Upper lobe of left lung (tissue), 6 donors: Measurements from ENCODE around the gene CST9L. TPM values are rescaled to one million over a fixed set of nuclear protein-coding genes. Genes with fewer than 3 reads are reported as not detected.

Experiments
- ATAC-seq, 2 donors: fragments of 200-7000 bp; cut with Tn5 transposase; one replicate each; pipeline ENCODE4 v1.9.1; 2022; ENCODE audit warnings: mild to moderate bottlenecking in 2 of 2, moderate library complexity in 2 of 2; ENCODE audit not compliant: low FRiP score in 2 of 2
- DNase-seq, 2 donors: peaks; one replicate each; pipeline ENCODE4 v3.0.0-alpha.2; 2019 to 2020
- H3K27ac ChIP-seq, 4 donors: fragments of 200-600 bp; sonication (generic); one replicate each; pipeline ENCODE4 v1.5.1; 2016 to 2019
- H3K27me3 ChIP-seq, 4 donors: fragments of 200-600 bp; sonication (generic); one replicate each; pipeline ENCODE4 v1.5.1; 2017 to 2019
- H3K36me3 ChIP-seq, 4 donors: fragments of 200-600 bp; sonication (generic); one replicate each; pipeline ENCODE4 v1.5.1; 2016 to 2019
- H3K4me1 ChIP-seq, 4 donors: fragments of 200-600 bp; sonication (generic); one replicate each; pipeline ENCODE4 v1.5.1; 2018 to 2019
- H3K4me3 ChIP-seq, 4 donors: fragments of 200-600 bp; sonication (generic); one replicate each; pipeline ENCODE4 v1.5.1; 2017 to 2019; ENCODE audit warnings: mild to moderate bottlenecking in 2 of 4, moderate library complexity in 1 of 4
- H3K9me3 ChIP-seq, 4 donors: fragments of 200-600 bp; sonication (generic); one replicate each; pipeline ENCODE4 v1.5.1; 2018 to 2019
- EP300 ChIP-seq, 4 donors: sonication (generic); formaldehyde crosslinking; IDR thresholded peaks; one replicate each; pipeline ENCODE4 v1.5.1; 2017; ENCODE audit warnings: antibody characterized with exemption in 4 of 4, control low read depth in 2 of 4
- POLR2A ChIP-seq, 4 donors: fragments of 450-650 bp; IDR thresholded peaks; one replicate each; pipeline ENCODE4 v1.5.1; 2016 to 2017; ENCODE audit warnings: antibody characterized with exemption in 4 of 4, mild to moderate bottlenecking in 2 of 4
- POLR2AphosphoS5 ChIP-seq, 2 donors: sonication (generic); formaldehyde crosslinking; IDR thresholded peaks; one replicate each; pipeline ENCODE4 v1.5.1; 2017; ENCODE audit warnings: antibody characterized with exemption in 2 of 2
- WGBS, 2 donors: methylation state at CpG; one replicate each; pipeline ENCODE4 v1.1.5; 2017 to 2018; 5-methylcytosine and 5-hydroxymethylcytosine counted together
- total RNA-seq, 6 donors: library from RNA; depleted of rRNA in 4 of 6; stranded (reverse); fragments of >200 nt in 4 of 6; gene quantifications; one replicate each; pipeline versions ENCODE4 v1.1.0 to v1.2.1, GENCODE V29; 2016 to 2021
- TF ChIP-seq, protein P1 (sequence below), 6 experiments: fragments of 450-650 bp in 4 of 6; fragments of 200-600 bp in 2 of 6; sonication (generic) in 2 of 6; IDR thresholded peaks; one replicate each; pipeline ENCODE4 v1.5.1; 2016 to 2019; ENCODE audit warnings: antibody characterized with exemption in 6 of 6
- donor health status: DM: no; HTN: no; CAD: no; lungs with moderate emphysema.
- donor health status: DM: no; HTN: yes; CAD: no; lungs with severe emphysema.

CST9L gene
- total RNA-seq, 6 donors from 2014 or later: not detected

DNA sequence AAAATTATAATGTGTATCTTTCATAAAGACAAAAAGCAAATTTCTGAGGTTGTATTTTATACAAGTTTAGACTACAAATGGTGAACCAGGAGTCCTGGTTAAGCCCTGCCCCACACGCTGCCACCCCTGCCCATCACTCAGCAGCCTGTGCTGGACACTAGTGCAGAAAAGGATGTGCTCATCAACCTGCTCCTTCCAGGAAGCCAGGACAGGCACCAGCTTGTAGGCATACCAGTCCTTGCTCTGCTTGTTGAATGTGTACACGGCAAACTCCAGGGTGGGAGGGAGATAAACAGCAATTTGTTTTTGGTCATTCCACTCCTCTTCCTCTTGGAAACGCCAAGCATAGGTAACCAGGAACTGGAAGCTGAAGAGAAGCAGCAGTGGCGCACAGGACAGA, 18.1 kb downstream of the CST9L start:
- H3K27ac ChIP-seq: no peak overlapping the region
- H3K27me3 ChIP-seq: no peaks in the 10 kb centered on the region
- H3K4me1 ChIP-seq: no peaks in the 10 kb centered on the region
- H3K4me3 ChIP-seq: no peak overlapping the region
- WGBS, 2 donors: 60 to 67% methylated on average over 3 to 4 of the region's 4 CpGs
- H3K9me3 ChIP-seq: no peaks in the 10 kb centered on the region
- TF ChIP-seq POLR2A (IDR thresholded peaks at IDR 0.05): no peak
- TF ChIP-seq EP300 (IDR thresholded peaks at IDR 0.05): no peak
- TF ChIP-seq, protein P1, sequence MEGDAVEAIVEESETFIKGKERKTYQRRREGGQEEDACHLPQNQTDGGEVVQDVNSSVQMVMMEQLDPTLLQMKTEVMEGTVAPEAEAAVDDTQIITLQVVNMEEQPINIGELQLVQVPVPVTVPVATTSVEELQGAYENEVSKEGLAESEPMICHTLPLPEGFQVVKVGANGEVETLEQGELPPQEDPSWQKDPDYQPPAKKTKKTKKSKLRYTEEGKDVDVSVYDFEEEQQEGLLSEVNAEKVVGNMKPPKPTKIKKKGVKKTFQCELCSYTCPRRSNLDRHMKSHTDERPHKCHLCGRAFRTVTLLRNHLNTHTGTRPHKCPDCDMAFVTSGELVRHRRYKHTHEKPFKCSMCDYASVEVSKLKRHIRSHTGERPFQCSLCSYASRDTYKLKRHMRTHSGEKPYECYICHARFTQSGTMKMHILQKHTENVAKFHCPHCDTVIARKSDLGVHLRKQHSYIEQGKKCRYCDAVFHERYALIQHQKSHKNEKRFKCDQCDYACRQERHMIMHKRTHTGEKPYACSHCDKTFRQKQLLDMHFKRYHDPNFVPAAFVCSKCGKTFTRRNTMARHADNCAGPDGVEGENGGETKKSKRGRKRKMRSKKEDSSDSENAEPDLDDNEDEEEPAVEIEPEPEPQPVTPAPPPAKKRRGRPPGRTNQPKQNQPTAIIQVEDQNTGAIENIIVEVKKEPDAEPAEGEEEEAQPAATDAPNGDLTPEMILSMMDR (IDR thresholded peaks at IDR 0.05): no peak
- TF ChIP-seq POLR2AphosphoS5 (IDR thresholded peaks at IDR 0.05): no peak
- peak in 1 of 2 donors; percentile 3 for DNase-seq
- H3K36me3 ChIP-seq: no peaks in the 10 kb centered on the region
- no peak for ATAC-seq

DNA sequence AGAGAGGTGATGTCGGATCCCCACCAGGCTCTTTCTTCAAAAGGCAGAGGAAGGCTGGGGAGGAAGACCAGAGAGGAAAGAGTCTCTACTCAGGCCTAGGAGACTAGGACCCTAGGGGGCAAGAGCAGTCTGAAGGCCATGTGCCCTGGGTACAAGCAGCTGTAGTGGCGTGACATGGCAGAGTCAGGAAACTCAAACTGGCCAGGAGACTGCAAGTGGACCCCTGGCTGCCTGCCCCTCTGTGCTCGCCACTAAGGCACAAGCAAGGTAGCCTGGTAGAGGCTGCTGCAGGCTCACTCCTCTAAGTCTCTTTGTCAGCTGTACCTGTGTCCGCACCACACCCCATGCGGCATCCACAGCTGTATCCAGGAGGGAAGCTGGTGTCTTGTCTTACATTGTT, 19.9 kb downstream of the CST9L start:
- H3K27ac ChIP-seq: no peak overlapping the region
- 59 to 74% methylated on average over 5 of the region's 5 CpGs for WGBS, 2 donors
- ATAC-seq (no peak), DNase-seq (no peak)
- no peaks in the 10 kb centered on the region for H3K36me3 ChIP-seq
- no peaks in the 10 kb centered on the region for H3K4me1 ChIP-seq
- TF ChIP-seq POLR2A (IDR thresholded peaks at IDR 0.05): no peak
- TF ChIP-seq POLR2AphosphoS5 (IDR thresholded peaks at IDR 0.05): no peak
- TF ChIP-seq, protein P1 (IDR thresholded peaks at IDR 0.05): no peak
- TF ChIP-seq EP300 (IDR thresholded peaks at IDR 0.05): no peak
- no peak overlapping the region for H3K4me3 ChIP-seq
- no peaks in the 10 kb centered on the region for H3K27me3 ChIP-seq
- H3K9me3 ChIP-seq: no peaks in the 10 kb centered on the region

DNA sequence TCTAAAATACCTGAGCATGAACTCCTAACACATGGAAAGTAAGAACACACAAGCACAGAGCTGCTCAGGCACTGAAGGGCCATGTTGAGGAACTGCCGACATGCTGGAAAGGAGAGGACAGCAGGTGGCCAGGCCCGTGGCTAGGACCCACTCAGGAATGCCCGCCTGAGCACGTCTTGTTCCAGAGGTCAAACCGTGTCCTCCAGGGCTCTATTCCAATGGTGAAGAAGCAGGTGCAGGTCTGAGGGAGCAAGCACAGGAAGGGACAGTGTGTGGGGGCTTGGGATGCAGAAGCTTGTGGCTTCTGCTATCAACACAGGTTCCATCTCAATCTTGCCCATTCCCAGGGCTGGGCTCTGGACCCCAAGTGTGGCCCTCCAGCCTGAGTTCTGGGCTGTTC, 20.7 kb downstream of the CST9L start:
- H3K4me1 ChIP-seq: no peaks in the 10 kb centered on the region
- H3K4me3 ChIP-seq: no peak overlapping the region
- ATAC-seq: no peak
- 76 to 85% methylated on average over 5 of the region's 5 CpGs for WGBS, 2 donors
- H3K27ac ChIP-seq: no peak overlapping the region
- no peaks in the 10 kb centered on the region for H3K27me3 ChIP-seq
- peak in 1 of 2 donors; percentile 12 for DNase-seq
- TF ChIP-seq, protein P1 (IDR thresholded peaks at IDR 0.05): no peak
- no peak for TF ChIP-seq POLR2AphosphoS5 (IDR thresholded peaks at IDR 0.05)
- TF ChIP-seq EP300 (IDR thresholded peaks at IDR 0.05): no peak
- no peak for TF ChIP-seq POLR2A (IDR thresholded peaks at IDR 0.05)
- no peaks in the 10 kb centered on the region for H3K9me3 ChIP-seq
- no peaks in the 10 kb centered on the region for H3K36me3 ChIP-seq

DNA sequence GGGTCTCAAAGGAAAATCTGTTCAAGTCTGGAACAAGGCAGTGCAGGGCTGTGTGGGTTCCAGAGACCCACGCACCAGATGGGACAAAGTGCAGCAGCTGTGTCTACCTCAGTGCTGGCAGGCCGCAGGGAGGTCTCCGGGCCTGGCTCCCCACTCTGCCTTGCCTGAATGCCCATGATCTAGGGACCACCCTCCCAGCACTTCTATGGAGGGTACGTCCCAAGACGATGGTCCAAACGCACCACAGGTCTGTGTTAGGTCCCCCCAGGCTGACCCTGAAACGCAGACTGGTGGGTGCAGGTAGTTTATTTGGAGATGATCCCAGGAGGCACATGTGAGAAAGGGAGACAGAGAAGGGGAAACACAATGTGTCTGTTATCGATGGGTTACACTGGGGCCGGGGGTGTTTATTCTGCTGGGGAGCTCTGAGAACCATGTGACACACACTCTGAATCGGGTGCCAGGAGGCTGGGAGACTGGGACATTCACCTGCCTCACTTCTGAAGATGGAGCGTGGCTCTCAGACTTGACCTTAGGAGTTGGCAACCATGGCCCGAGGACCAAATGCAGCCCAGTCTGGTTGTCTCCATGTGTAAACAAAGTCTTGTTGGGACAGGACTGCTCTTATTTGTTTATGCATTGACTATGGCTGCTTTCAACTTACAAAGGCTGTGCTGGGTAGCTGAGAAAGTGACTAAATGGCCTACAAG, 21.7 kb downstream of the CST9L start:
- TF ChIP-seq POLR2A (IDR thresholded peaks at IDR 0.05): no peak
- DNase-seq (peak in 1 of 2 donors; percentile 15), ATAC-seq (no peak)
- Histone ChIP-seq H3K9me3 (no peaks in the 10 kb centered on the region), H3K4me3 (no peak overlapping the region), H3K27ac (no peak overlapping the region), H3K27me3 (no peaks in the 10 kb centered on the region), H3K4me1 (no peaks in the 10 kb centered on the region), H3K36me3 (no peaks in the 10 kb centered on the region)
- 86 to 89% methylated on average over 12 of the region's 12 CpGs for WGBS, 2 donors

DNA sequence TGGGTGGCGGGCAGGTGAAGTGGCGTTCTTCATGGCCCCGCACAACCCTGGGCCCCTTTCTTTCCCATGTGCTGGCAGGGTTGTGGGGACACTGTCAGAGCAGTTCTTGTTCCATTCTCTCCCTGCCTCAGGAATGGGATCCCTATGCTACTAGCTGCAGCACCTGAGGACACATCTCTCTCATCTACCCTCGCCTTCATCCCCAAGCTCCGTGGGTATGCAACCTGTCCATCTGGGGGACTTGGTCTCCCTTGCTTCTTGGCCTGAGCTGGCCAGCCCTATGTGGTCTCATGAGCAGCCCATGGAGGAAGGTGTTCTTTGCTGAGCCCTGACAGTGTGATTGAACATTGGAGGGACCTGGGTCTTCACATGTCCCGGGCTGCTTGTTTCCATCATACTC, 24.2 kb downstream of the CST9L start:
- H3K36me3 ChIP-seq: no peaks in the 10 kb centered on the region
- no peaks in the 10 kb centered on the region for H3K4me1 ChIP-seq
- TF ChIP-seq, protein P1 (IDR thresholded peaks at IDR 0.05): no peak
- TF ChIP-seq POLR2A (IDR thresholded peaks at IDR 0.05) (no peak), POLR2AphosphoS5 (IDR thresholded peaks at IDR 0.05) (no peak)
- 96% methylated on average over 6 of the region's 6 CpGs for WGBS, 2 donors
- H3K27ac ChIP-seq: no peak overlapping the region
- no peaks in the 10 kb centered on the region for H3K9me3 ChIP-seq
- DNase-seq (no peak), ATAC-seq (no peak)
- H3K27me3 ChIP-seq: no peaks in the 10 kb centered on the region
- H3K4me3 ChIP-seq: no peak overlapping the region
